H1 (cell line): Measurements from ENCODE around the gene INPP5A. TPM values are rescaled to one million over a fixed set of nuclear protein-coding genes. Genes with fewer than 3 reads are reported as not detected.

Experiments used
- ASH2L ChIP-seq: fragments of 200-600, 300-600 bp; sonication (generic); IDR thresholded peaks from one replicate; pipeline ENCODE4 v1.7.1; 2017; ENCODE audit warnings: low read length
- BRCA1 ChIP-seq: IDR thresholded peaks from 2 replicates; pipeline ENCODE4 v1.6.1; 2012; ENCODE audit warnings: low read depth, low read length, improper control_type of control experiment
- CHD7 ChIP-seq: fragments of 300-600 bp; sonication (generic); IDR thresholded peaks from 2 replicates; pipeline ENCODE4 v1.7.1; 2012; ENCODE audit warnings: low read length, moderate library complexity, mild to moderate bottlenecking, inconsistent platforms; ENCODE audit not compliant: insufficient replicate concordance
- GABPA ChIP-seq: IDR thresholded peaks from 2 replicates; pipeline ENCODE4 v1.6.1; 2011; ENCODE audit warnings: mild to moderate bottlenecking, low read length, moderate library complexity, borderline replicate concordance; ENCODE audit not compliant: insufficient read depth
- NANOG ChIP-seq: IDR thresholded peaks from 2 replicates; pipeline ENCODE4 v1.6.1; 2011; ENCODE audit warnings: low read length, low read depth, mild to moderate bottlenecking, inconsistent platforms; ENCODE audit not compliant: insufficient read depth, poor library complexity, severe bottlenecking
- PHF8 ChIP-seq: fragments of 200-600 bp; sonication (generic); conservative IDR thresholded peaks from 2 replicates; pipeline ENCODE4 v1.7.1; 2012; ENCODE audit warnings: low read depth, mild to moderate bottlenecking, inconsistent platforms, low read length, moderate library complexity
- POU5F1 ChIP-seq: IDR thresholded peaks from 2 replicates; pipeline ENCODE4 v1.6.1; 2011; ENCODE audit warnings: low read depth, mild to moderate bottlenecking, low read length, moderate library complexity
- SRF ChIP-seq: IDR thresholded peaks from 2 replicates; pipeline ENCODE4 v1.6.1; 2011; ENCODE audit warnings: mild to moderate bottlenecking, low read depth, low read length, moderate library complexity
- TCF12 ChIP-seq: IDR thresholded peaks from 2 replicates; pipeline ENCODE4 v1.6.1; 2011; ENCODE audit warnings: low read depth, mild to moderate bottlenecking, low read length
- ZNF274 ChIP-seq: IDR thresholded peaks from 2 replicates; pipeline ENCODE4 v1.7.0; 2012; ENCODE audit warnings: low read length, borderline replicate concordance; ENCODE audit errors: extremely low read depth
- polyA plus RNA-seq, 7 experiments: library from polyadenylated mRNA; depleted of rRNA in 3 of 7; stranded (reverse) in 5 of 7; unstranded in 2 of 7; fragments of >200 nt in 5 of 7; fragments of 200-250 nt in 2 of 7; gene quantifications; 1 replicate in 5 of 7; 2 replicates in 1 of 7; 4 replicates in 1 of 7; pipeline versions ENCODE4 v1.2.1 to v1.2.3, GENCODE V29; 2011 to 2013; ENCODE audit warnings: missing spikeins in 2 of 7, mixed read lengths in 2 of 7
- total RNA-seq: library from RNA; stranded (reverse); fragmentation: NEBNext Ultra II Directional; extraction: Animal tissue kit (Norgen Biotek cat#: 25700); gene quantifications from 2 replicates; pipeline ENCODE4 v1.2.1, GENCODE V29; 2021

INPP5A gene
- total and polyA plus RNA-seq, 2 of the 8 experiments (the other 6 are each of a cell fraction or from before 2014, with no cell fraction given), result 19.7 to 27.5 TPM

- TF ChIP-seq CHD7, result no peak
- TF ChIP-seq PHF8, result no peak
- no peak for TF ChIP-seq NANOG
- no peak for TF ChIP-seq POU5F1
- TF ChIP-seq BRCA1, result no peak
- TF ChIP-seq ZNF274, result no peak
- peak; percentile 82 for TF ChIP-seq ASH2L
- TF ChIP-seq GABPA, result no peak
- TF ChIP-seq SRF, result no peak
- TF ChIP-seq TCF12, result no peak
Measured at GRCh38 chr10:132516771-132517725, 20.5 kb upstream of the INPP5A start (continued).
